Left ventricle myocardium inferior (tissue), 1 donor: Measurements from ENCODE around the gene ACOX2. TPM values are rescaled to one million over a fixed set of nuclear protein-coding genes. Genes with fewer than 3 reads are reported as not detected.
A peak's percentile ranks its signal among the peaks of the same experiment; 100 is the strongest.

Source experiments
- DNase-seq: peaks from one replicate; pipeline ENCODE4 v3.0.0-alpha.2; 2020
- H3K27ac ChIP-seq: fragments of 200-600 bp; replicated peaks from 2 replicates; pipeline ENCODE4 v1.8.0; 2021
- H3K27me3 ChIP-seq: fragments of 200-600 bp; 2 replicates; pipeline ENCODE4 v1.8.0; 2021; ENCODE audit warnings: low read depth
- H3K36me3 ChIP-seq: fragments of 200-600 bp; 2 replicates; pipeline ENCODE4 v1.8.0; 2021
- H3K4me1 ChIP-seq: fragments of 200-600 bp; 2 replicates; pipeline ENCODE4 v1.8.0; 2021
- H3K4me3 ChIP-seq: fragments of 200-600 bp; 2 replicates; pipeline ENCODE4 v1.8.0; 2021; ENCODE audit warnings: mild to moderate bottlenecking, moderate library complexity
- H3K9me3 ChIP-seq: fragments of 200-600 bp; replicated peaks from 2 replicates; pipeline ENCODE4 v1.8.0; 2021
- CTCF ChIP-seq: fragments of 200-600 bp; IDR thresholded peaks from 2 replicates; pipeline ENCODE4 v1.8.0; 2021; ENCODE audit warnings: antibody characterized with exemption, mild to moderate bottlenecking, borderline replicate concordance
- intact Hi-C: fragments of 100-400 bp; cut with micrococcal nuclease; formaldehyde crosslinking; loops from one replicate; pipeline ENCODE4 v1.11.0; 2022
- long read RNA-seq: library from polyadenylated mRNA; unstranded; transcript quantifications from one replicate; pipeline ENCODE4 v2.0.0, GENCODE V29; 2021
- total RNA-seq: library from RNA; stranded (reverse); fragmentation: NEBNext Ultra II Directional; extraction: Animal tissue kit (Norgen Biotek cat#: 25700); gene quantifications from one replicate; pipeline ENCODE4 v1.2.1, GENCODE V29; 2021
- donor health status: DM: no; HTN: yes; CAD: no; lungs with severe emphysema.

The ACOX2 gene
- total RNA-seq = 37.2 TPM
- long read RNA-seq, transcript ACOX2-201 (15 exons, 2,426 nt) = major isoform, 42 of 86 reads
- long read RNA-seq, transcript ACOX2-207 (6 exons, 1,072 nt) = minor isoform, 12 of 86 reads
- long read RNA-seq, partial matches to known transcripts = 12 of 86 reads
- long read RNA-seq, other reads (novel, unspliced or antisense) = 19 of 86 reads

- Histone ChIP-seq H3K9me3 (no peaks in the 10 kb centered on the region), H3K4me1 (peaks cover 46% of the 10 kb centered on the region), H3K27me3 (no peaks in the 10 kb centered on the region), H3K4me3 (peak within 1 kb of the TSS; percentile 69), H3K36me3 (peaks cover 29% of the 10 kb centered on the region), H3K27ac (peak within 1 kb of the TSS; percentile 91)
- DNase-seq = peak; percentile 79
- intact Hi-C loops = no loop called here
- no peak for TF ChIP-seq CTCF
Observed at GRCh38 chr3:58536501-58537411, at the start of gene ACOX2. Gene ACOX2 (minus strand): TSS chr3:58537190. CDS start chr3:58535106, 2,084 bp downstream.

GRCh38 chr3:58585994-58586393 lies 49.0 kb upstream of the ACOX2 start:
- Histone ChIP-seq H3K27ac (peak overlapping the region; percentile 91), H3K36me3 (no peaks in the 10 kb centered on the region), H3K4me1 (peaks cover 39% of the 10 kb centered on the region), H3K9me3 (no peaks in the 10 kb centered on the region), H3K27me3 (peaks cover 7% of the 10 kb centered on the region), H3K4me3 (peak overlapping the region; percentile 66)
- TF ChIP-seq CTCF = no peak
- intact Hi-C loops = no loop called here
- no peak for DNase-seq

- intact Hi-C loops = no loop called here
- H3K27ac ChIP-seq = peak overlapping the region; percentile 91
- peaks cover 39% of the 10 kb centered on the region for H3K4me1 ChIP-seq
- H3K4me3 ChIP-seq = peak overlapping the region; percentile 66
- peak; percentile 95 for TF ChIP-seq CTCF
- H3K9me3 ChIP-seq = no peaks in the 10 kb centered on the region
- H3K36me3 ChIP-seq = no peaks in the 10 kb centered on the region
- peak; percentile 89 for DNase-seq
- peaks cover 7% of the 10 kb centered on the region for H3K27me3 ChIP-seq
Observed at GRCh38 chr3:58585005-58585786, 48.2 kb upstream of the ACOX2 start.

GRCh38 chr3:58584690-58585004 lies 47.7 kb upstream of the ACOX2 start:
- Histone ChIP-seq H3K27me3 (peaks cover 7% of the 10 kb centered on the region), H3K36me3 (no peaks in the 10 kb centered on the region), H3K4me3 (peak overlapping the region; percentile 66), H3K4me1 (peaks cover 39% of the 10 kb centered on the region), H3K27ac (peak overlapping the region; percentile 91), H3K9me3 (no peaks in the 10 kb centered on the region)
- TF ChIP-seq CTCF = no peak
- intact Hi-C loops = no loop called here
- DNase-seq = no peak

GRCh38 chr3:58581328-58582091 lies 44.5 kb upstream of the ACOX2 start:
- H3K27me3 ChIP-seq = peaks cover under 1% of the 10 kb centered on the region
- H3K27ac ChIP-seq = peak overlapping the region; percentile 14
- intact Hi-C loops = no loop called here
- peaks cover 59% of the 10 kb centered on the region for H3K4me1 ChIP-seq
- H3K36me3 ChIP-seq = no peaks in the 10 kb centered on the region
- no peak for DNase-seq
- H3K9me3 ChIP-seq = no peaks in the 10 kb centered on the region
- H3K4me3 ChIP-seq = no peak overlapping the region
- no peak for TF ChIP-seq CTCF
